GM12801 (cell line): ENCODE data around the gene HOXC13.

Experiments
- CTCF ChIP-seq: IDR thresholded peaks from one replicate; pipeline ENCODE4 v1.5.1; 2011; ENCODE audit warnings: control low read depth; ENCODE audit not compliant: insufficient read length; ENCODE audit errors: extremely low read depth

HOXC13 gene

DNA sequence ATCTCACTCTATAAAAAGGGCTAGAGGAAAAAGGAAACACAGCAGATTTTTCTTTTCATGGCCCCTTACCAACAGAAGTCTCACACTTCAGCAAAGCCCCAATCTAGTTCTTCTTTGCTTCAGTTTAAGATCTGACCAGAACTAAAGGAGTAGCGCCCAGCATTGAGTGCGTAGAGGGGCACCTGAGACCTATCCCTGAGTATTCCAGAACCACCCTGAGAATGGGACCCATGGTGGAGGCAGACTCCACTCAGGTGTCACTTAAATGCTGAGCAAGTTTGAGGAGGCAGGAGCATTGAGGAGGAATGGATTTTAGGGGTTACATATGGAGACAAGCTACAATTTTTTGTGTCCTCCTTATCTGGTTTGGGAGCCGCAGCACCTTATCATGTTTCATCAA is 32.5 kb downstream of the HOXC13 start:
- no peak for TF ChIP-seq CTCF

DNA sequence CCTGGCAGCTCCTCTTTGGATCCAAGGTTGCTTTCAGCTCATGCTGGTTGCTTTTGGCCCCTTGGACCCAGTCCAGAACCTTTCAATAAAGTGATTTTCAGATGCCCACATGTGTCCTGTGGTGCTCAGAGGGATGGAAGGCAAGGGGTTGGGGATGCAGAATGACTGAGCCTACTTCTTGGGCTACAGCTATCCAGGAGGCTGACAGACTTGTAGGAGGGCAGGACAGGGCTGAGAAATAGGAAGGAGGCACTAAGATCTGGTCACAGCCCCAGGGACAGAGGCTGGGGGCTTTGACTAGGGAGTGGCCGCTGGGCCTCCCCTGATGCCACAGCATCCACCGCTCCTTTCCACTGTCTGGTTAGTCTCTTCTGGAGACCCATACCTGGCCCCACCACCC is 33.1 kb downstream of the HOXC13 start:
- no peak for TF ChIP-seq CTCF

GRCh38 chr12:53972152-53972702 is 33.6 kb downstream of the HOXC13 start:
- TF ChIP-seq CTCF: no peak

DNA sequence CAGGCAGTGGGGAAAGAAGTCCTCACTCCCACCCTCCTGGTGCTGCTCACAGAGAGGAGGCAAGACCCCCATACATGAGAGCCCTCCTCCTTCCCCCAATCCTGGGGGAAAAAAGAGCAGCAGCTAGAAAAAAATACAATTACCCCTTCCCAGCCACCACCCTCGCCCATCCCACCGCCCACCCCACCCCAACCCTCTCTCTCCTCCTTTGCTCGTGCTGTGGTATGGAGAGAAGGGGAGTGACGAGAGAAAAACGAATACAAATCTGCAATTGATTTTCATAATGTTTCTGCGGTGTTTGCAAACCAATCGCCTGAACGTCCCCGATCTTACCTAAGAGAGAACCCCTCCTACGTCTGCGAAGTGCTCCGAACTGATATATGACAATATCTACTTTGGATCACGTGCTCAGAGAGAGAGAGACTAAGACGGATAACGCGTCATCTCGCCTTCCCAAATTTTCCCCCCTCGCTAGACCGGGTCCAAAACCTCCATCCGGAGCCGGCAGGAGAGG is 34.1 kb downstream of the HOXC13 start, which contains the start of gene HOXC11:
Gene HOXC11, plus strand, starts transcription at position 405 of the 514 bp plus-strand sequence. CDS start 116 bp downstream, outside the sequence.
- TF ChIP-seq CTCF: no peak

- TF ChIP-seq CTCF: no peak
Observed at GRCh38 chr12:53973236-53974042, 34.8 kb downstream of the HOXC13 start.

- TF ChIP-seq CTCF: no peak
Observed at GRCh38 chr12:53974084-53975063, 35.7 kb downstream of the HOXC13 start, which contains the start of gene HOTAIR. HOTAIR (minus strand) TSS chr12:53974954.

GRCh38 chr12:53975064-53975471 is 36.4 kb downstream of the HOXC13 start:
- TF ChIP-seq CTCF: no peak
